NCI-H1417 treated with DMSO at 0.1 percent for 48 hours (cell line): ENCODE data around the gene ZNF281.

Source experiments
- DNase-seq: peaks from one replicate; lab custom pipeline; 2025; lab: John Stamatoyannopoulos, UW

The ZNF281 gene

GRCh38 chr1:200388791-200389190 is 21.0 kb downstream of the ZNF281 start:
- DNase-seq: no peak

GRCh38 chr1:200386416-200386815 is 23.4 kb downstream of the ZNF281 start:
- no peak for DNase-seq

GRCh38 chr1:200384818-200385390 is 24.9 kb downstream of the ZNF281 start:
- DNase-seq: no peak

GRCh38 chr1:200381256-200381984 is 28.4 kb downstream of the ZNF281 start:
- DNase-seq: no peak

GRCh38 chr1:200380589-200381021 is 29.2 kb downstream of the ZNF281 start:
- DNase-seq: no peak

GRCh38 chr1:200379940-200380588 is 29.8 kb downstream of the ZNF281 start:
- DNase-seq: no peak

- no peak for DNase-seq
Measured at GRCh38 chr1:200379432-200379757, 30.4 kb downstream of the ZNF281 start.

GRCh38 chr1:200378096-200378495 is 31.7 kb downstream of the ZNF281 start:
- DNase-seq: no peak

- no peak for DNase-seq
Measured at GRCh38 chr1:200376528-200376927, 33.3 kb downstream of the ZNF281 start.

GRCh38 chr1:200374569-200375295 is 35.1 kb downstream of the ZNF281 start:
- DNase-seq: no peak

- DNase-seq: no peak
Measured at GRCh38 chr1:200373811-200374231, 36.0 kb downstream of the ZNF281 start.

GRCh38 chr1:200372885-200373181 is 37.0 kb downstream of the ZNF281 start:
- no peak for DNase-seq

- no peak for DNase-seq
Measured at GRCh38 chr1:200372095-200372884, 37.5 kb downstream of the ZNF281 start.

- DNase-seq: no peak
Measured at GRCh38 chr1:200369706-200370105, 40.1 kb downstream of the ZNF281 start.

GRCh38 chr1:200369131-200369530 is 40.7 kb downstream of the ZNF281 start:
- DNase-seq: no peak

- DNase-seq: no peak
Measured at GRCh38 chr1:200368556-200368955, 41.3 kb downstream of the ZNF281 start.

- DNase-seq: no peak
Measured at GRCh38 chr1:200367841-200368534, 41.8 kb downstream of the ZNF281 start.

- no peak for DNase-seq
Measured at GRCh38 chr1:200366577-200367253, 43.1 kb downstream of the ZNF281 start.

- no peak for DNase-seq
Measured at GRCh38 chr1:200365897-200366426, 43.9 kb downstream of the ZNF281 start.

- DNase-seq: no peak
Measured at GRCh38 chr1:200364831-200365230, 45.0 kb downstream of the ZNF281 start.
